SK-N-SH (cell line): Measurements from ENCODE around the gene ZBTB12. TPM values are rescaled to one million over a fixed set of nuclear protein-coding genes. Genes with fewer than 3 reads are reported as not detected.

Experiments used
- CTCF ChIA-PET: fragments of 300-600, 350-600 bp; formaldehyde crosslinking; extraction: SDS; loops from one replicate; lab custom pipeline; 2021; lab: Yijun Ruan, JAX
- POLR2A ChIA-PET: fragments of 350-600 bp; sonication (Branson Sonifier 250); formaldehyde crosslinking; extraction: SDS; loops from one replicate; lab custom pipeline; 2020; ENCODE audit warnings: antibody characterized with exemption, inconsistent platforms; lab: Yijun Ruan, JAX
- DNase-seq: peaks from one replicate; pipeline ENCODE4 v3.0.0; 2012
- H2AFZ ChIP-seq: fragments of 200-600 bp; sonication (generic); 2 replicates; pipeline ENCODE4 v1.8.1; 2016; ENCODE audit warnings: antibody characterized with exemption, mild to moderate bottlenecking, low read depth
- H3F3A ChIP-seq: fragments of 200-600 bp; sonication (generic); replicated peaks from 2 replicates; pipeline ENCODE3; 2016; ENCODE audit warnings: antibody characterized with exemption, mild to moderate bottlenecking; ENCODE audit not compliant: insufficient read depth
- H3K27ac ChIP-seq, 2 experiments: fragments of 200-500 bp in 1 of 2; fragments of 200-600 bp in 1 of 2; sonication (Bioruptor generic) in 1 of 2; sonication (generic), shearing (Covaris generic) in 1 of 2; 2 replicates each; pipeline versions ENCODE4 v1.5.1 to v1.6.1; 2014 to 2016; ENCODE audit warnings: low read depth in 2 of 2, inconsistent platforms in 1 of 2, low read length in 1 of 2, mild to moderate bottlenecking in 1 of 2, mixed read lengths in 1 of 2
- H3K27me3 ChIP-seq: fragments of 200-600 bp; sonication (generic), shearing (Covaris generic); 2 replicates; pipeline ENCODE4 v1.6.1; 2016; ENCODE audit warnings: mixed run types; ENCODE audit not compliant: insufficient read depth
- H3K36me3 ChIP-seq, 2 experiments: fragments of 200-500 bp in 1 of 2; fragments of 200-600 bp in 1 of 2; sonication (Bioruptor generic) in 1 of 2; sonication (generic) in 1 of 2; replicated peaks in 1 of 2; 2 replicates each; pipeline versions ENCODE3 to v1.5.1; 2014 to 2016; ENCODE audit warnings: low read length in 1 of 2, mild to moderate bottlenecking in 1 of 2; ENCODE audit not compliant: insufficient read depth in 2 of 2, control insufficient read depth in 1 of 2
- H3K4me1 ChIP-seq, 2 experiments: fragments of 200-500 bp in 1 of 2; fragments of 200-600 bp in 1 of 2; sonication (Bioruptor generic) in 1 of 2; sonication (generic), shearing (Covaris generic) in 1 of 2; 2 replicates each; pipeline versions ENCODE4 v1.5.1 to v1.6.1; 2014 to 2016; ENCODE audit warnings: low read depth in 1 of 2, low read length in 1 of 2, mixed run types in 1 of 2; ENCODE audit not compliant: insufficient read depth in 2 of 2, control insufficient read depth in 1 of 2
- H3K4me2 ChIP-seq: fragments of 200-600 bp; sonication (generic), shearing (Covaris generic); 2 replicates; pipeline ENCODE4 v1.6.1; 2017; ENCODE audit warnings: mixed run types
- H3K4me3 ChIP-seq, 2 experiments: fragments of 200-500 bp in 1 of 2; fragments of 200-600 bp in 1 of 2; sonication (Bioruptor generic) in 1 of 2; sonication (generic), shearing (Covaris generic) in 1 of 2; 2 replicates each; pipeline versions ENCODE4 v1.5.1 to v1.8.1; 2014 to 2016; ENCODE audit warnings: low read depth in 2 of 2, inconsistent platforms in 1 of 2, low read length in 1 of 2, mild to moderate bottlenecking in 1 of 2, mixed read lengths in 1 of 2, moderate library complexity in 1 of 2
- H3K79me2 ChIP-seq: fragments of 200-600 bp; sonication (generic); 2 replicates; pipeline ENCODE4 v1.8.1; 2017; ENCODE audit warnings: mild to moderate bottlenecking; ENCODE audit not compliant: insufficient read depth
- H3K9ac ChIP-seq: fragments of 200-600 bp; sonication (generic); 2 replicates; pipeline ENCODE4 v1.6.1; 2017; ENCODE audit warnings: mixed run types
- H3K9me2 ChIP-seq: fragments of 200-600 bp; sonication (generic); 2 replicates; pipeline ENCODE4 v1.6.1; 2017; ENCODE audit warnings: mixed run types
- H3K9me3 ChIP-seq: fragments of 200-600 bp; sonication (generic); 2 replicates; pipeline ENCODE4 v1.6.1; 2017; ENCODE audit warnings: mixed run types, mild to moderate bottlenecking, moderate library complexity
- H4K20me1 ChIP-seq: fragments of 200-600 bp; sonication (generic); 2 replicates; pipeline ENCODE4 v1.6.1; 2017; ENCODE audit warnings: mild to moderate bottlenecking, mixed run types; ENCODE audit not compliant: insufficient read depth
- CTCF ChIP-seq: fragments of 200-600 bp; sonication (generic); IDR thresholded peaks from 2 replicates; pipeline ENCODE4 v1.6.1; 2017; ENCODE audit warnings: antibody characterized with exemption, mild to moderate bottlenecking, moderate library complexity
- ELF1 ChIP-seq: IDR thresholded peaks from 2 replicates; pipeline ENCODE4 v1.4.0; 2012
- EP300 ChIP-seq, 2 experiments: IDR thresholded peaks; 2 replicates each; pipeline versions ENCODE4 v1.4.0 to v1.6.1; 2012; ENCODE audit warnings: borderline replicate concordance in 1 of 2, low read depth in 1 of 2, low read length in 1 of 2
- FOXJ3 ChIP-seq: sonication (generic); formaldehyde crosslinking; IDR thresholded peaks from 2 replicates; pipeline ENCODE4 v1.5.1; 2020; ENCODE audit warnings: mild to moderate bottlenecking, missing genetic modification reagents
- GATA2 ChIP-seq: sonication (generic); formaldehyde crosslinking; IDR thresholded peaks from 2 replicates; pipeline ENCODE4 v1.5.0; 2020; ENCODE audit warnings: mild to moderate bottlenecking, missing genetic modification reagents
- JUND ChIP-seq: IDR thresholded peaks from 2 replicates; pipeline ENCODE4 v1.4.0; 2012
- MEF2A ChIP-seq: IDR thresholded peaks from 2 replicates; pipeline ENCODE4 v1.4.0; 2012; ENCODE audit warnings: low read depth, borderline replicate concordance
- RAD21 ChIP-seq: IDR thresholded peaks from 2 replicates; pipeline ENCODE4 v1.6.1; 2012; ENCODE audit warnings: mild to moderate bottlenecking, low read length
- RCOR1 ChIP-seq: fragments of 150-350 bp; IDR thresholded peaks from 2 replicates; pipeline ENCODE4 v1.6.1; 2017; ENCODE audit warnings: antibody characterized with exemption, low read length
- RFX5 ChIP-seq: IDR thresholded peaks from 2 replicates; pipeline ENCODE4 v1.6.1; 2012; ENCODE audit warnings: mild to moderate bottlenecking, improper control_type of control experiment, low read length
- RXRA ChIP-seq: IDR thresholded peaks from 2 replicates; pipeline ENCODE4 v1.4.0; 2012; ENCODE audit warnings: low read depth, mild to moderate bottlenecking, borderline replicate concordance
- SMC3 ChIP-seq: IDR thresholded peaks from 2 replicates; pipeline ENCODE4 v1.6.1; 2012; ENCODE audit warnings: low read depth, low read length, improper control_type of control experiment
- TAF1 ChIP-seq: IDR thresholded peaks from 2 replicates; pipeline ENCODE4 v1.6.1; 2012; ENCODE audit warnings: low read depth, mild to moderate bottlenecking, low read length, moderate library complexity, borderline replicate concordance
- TCF12 ChIP-seq: IDR thresholded peaks from 2 replicates; pipeline ENCODE4 v1.4.0; 2012
- TEAD4 ChIP-seq: IDR thresholded peaks from 2 replicates; pipeline ENCODE4 v1.4.0; 2012; ENCODE audit warnings: mild to moderate bottlenecking, borderline replicate concordance; ENCODE audit not compliant: insufficient read depth
- WGBS: methylation state at CpG from one replicate; pipeline ENCODE4 v1.1.6; 2017; ENCODE audit warnings: low lambda C conversion rate; 5-methylcytosine and 5-hydroxymethylcytosine counted together
- polyA plus RNA-seq, 3 experiments: library from polyadenylated mRNA; depleted of rRNA; stranded (reverse); fragments of >200 nt; gene quantifications; 2 replicates each; pipeline ENCODE4 v1.2.3, GENCODE V29; 2012

Gene ZBTB12
- polyA plus RNA-seq, 1 of the 3 experiments (the other 2 are of a cell fraction): 8.3 TPM

DNA sequence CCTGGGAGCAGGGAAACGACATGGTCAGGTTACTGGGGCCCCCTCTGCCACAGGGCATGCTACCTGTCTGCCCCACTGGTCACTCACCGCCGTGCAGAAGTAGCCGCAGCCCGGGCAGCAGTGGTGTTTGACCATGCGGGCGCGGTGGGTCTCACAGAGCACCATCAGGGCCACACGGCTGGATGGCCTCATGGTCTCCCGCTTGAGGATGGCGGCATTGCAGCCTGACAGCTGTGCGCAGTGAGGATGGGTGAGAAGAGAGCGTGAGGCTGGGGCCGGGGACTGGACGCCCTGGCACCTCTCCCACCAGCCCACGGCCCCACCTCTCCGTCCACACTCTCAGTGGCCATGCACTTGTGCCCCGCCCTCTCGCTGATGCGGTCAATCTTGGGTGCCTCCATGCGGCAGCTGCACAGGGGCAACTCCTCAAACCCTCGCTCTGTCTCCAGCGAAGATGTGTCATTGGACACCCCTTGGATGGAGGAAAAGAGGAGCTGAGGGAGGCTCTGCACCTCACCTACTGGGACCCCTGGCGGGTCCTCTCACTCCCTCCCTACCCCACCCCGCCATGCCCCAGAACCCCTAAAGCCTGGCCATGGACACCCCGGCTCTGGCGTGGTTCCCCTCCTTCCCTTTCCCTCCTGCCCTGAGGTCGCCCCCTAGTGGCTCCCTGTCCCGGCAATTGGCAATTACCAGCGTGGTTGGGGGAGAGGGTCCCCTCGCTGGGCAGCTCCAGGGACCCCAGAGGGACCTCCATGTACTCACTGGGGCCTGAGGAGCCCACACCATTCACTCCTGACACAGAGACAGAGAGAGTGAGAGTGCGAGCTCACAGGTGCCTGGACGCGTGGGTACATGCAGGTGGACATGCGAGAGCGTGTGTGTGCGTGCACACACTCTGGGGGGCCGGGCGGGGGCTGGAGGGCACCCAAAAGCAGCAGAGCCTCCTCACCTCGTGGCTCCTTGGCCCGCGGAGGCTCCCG is 13.3 kb downstream of the ZBTB12 start:
- TF ChIP-seq RAD21 (peak; percentile 30; the same call in 1 of the 2 replicates), RFX5 (no peak), MEF2A (no peak), JUND (no peak), CTCF (peak; percentile 85), TAF1 (no peak), TCF12 (no peak)
- Histone ChIP-seq H3K4me1 (no peaks in the 10 kb centered on the region), H3K9me3 (no peaks in the 10 kb centered on the region), H3K4me2 (no peak overlapping the region), H3K9ac (no peak overlapping the region), H3K36me3 (peaks cover 38 to 69% of the 10 kb centered on the region in 2 experiments), H4K20me1 (no peaks in the 10 kb centered on the region), H3K4me3 (no peak overlapping the region), H2AFZ (no peak overlapping the region), H3K27ac (no peak overlapping the region), H3F3A (peaks cover 3% of the 10 kb centered on the region), H3K9me2 (no peaks in the 10 kb centered on the region), H3K79me2 (no peaks in the 10 kb centered on the region), H3K27me3 (no peaks in the 10 kb centered on the region)
- ChIA-PET POLR2A (interaction anchor here (1.6 kb wide), 1 partner anchor 10 kb away, joined by 4 read pairs; no protein-coding TSS in a partner anchor), CTCF (interaction anchor here (0.6 to 3.6 kb wide), 15 partner anchors 8 to 208 kb away, joined by 3 to 16 read pairs (median 3); partner anchors contain the start of gene DDAH2)
- peak; percentile 83 for DNase-seq
- 77% methylated on average over 26 of the region's 43 CpGs for WGBS

DNA sequence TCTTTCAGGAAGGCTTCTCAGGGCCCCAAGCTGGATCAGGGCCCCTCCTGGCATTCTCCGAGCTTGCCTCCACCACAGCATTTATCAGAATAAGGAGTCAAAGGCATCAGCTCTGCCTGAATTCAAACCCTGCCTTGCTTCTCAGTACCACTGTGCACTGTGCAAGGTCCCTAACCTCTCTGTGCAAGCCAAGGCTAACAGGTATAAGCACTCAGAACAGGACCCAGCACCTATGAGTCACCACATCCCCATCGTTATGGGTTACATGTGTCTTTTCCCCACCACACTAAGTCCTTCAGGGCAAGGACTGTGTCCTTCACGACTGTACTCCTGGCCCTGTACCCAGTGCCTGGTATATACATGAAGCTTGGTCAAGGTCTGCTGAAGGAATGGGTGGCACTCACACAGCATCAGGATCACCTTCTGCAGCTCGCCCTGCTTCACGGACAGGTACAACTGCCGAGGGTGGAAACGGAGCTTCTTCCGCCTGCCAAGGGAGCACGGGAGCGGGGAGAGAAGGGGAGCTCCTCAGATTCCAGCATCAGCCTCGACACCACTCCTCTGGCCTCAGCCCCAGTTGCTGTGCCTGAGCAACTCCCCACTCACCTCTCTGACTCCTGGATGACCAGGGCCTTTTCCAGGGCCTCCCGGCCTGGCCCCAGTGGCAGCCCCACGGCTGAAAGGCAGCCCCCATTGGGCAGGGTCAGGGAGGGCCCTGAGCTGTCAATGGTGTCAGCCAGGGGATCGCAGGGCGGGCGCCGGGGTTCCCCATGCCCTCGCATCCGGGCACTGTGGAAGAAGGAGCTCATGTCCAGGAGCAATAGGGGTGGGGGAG is 14.5 kb downstream of the ZBTB12 start:
- H3K27me3 ChIP-seq: no peaks in the 10 kb centered on the region
- ChIA-PET CTCF (interaction anchor here (0.8 to 3.6 kb wide), 6 partner anchors 9 to 208 kb away, joined by 3 to 16 read pairs (median 3); no protein-coding TSS in a partner anchor), POLR2A (interaction anchor here (1.1 kb wide), 1 partner anchor 25 kb away, joined by 3 read pairs; the partner anchor contains the start of gene NEU1)
- peaks cover 3% of the 10 kb centered on the region for H3F3A ChIP-seq
- H3K79me2 ChIP-seq: no peaks in the 10 kb centered on the region
- no peaks in the 10 kb centered on the region for H3K4me1 ChIP-seq
- no peaks in the 10 kb centered on the region for H3K9me3 ChIP-seq
- WGBS: 96% methylated on average over 17 of the region's 19 CpGs
- H2AFZ ChIP-seq: no peak overlapping the region
- DNase-seq: peak; percentile 30
- TF ChIP-seq EP300 (IDR thresholded peaks at IDR 0.05; ENCODE audit: borderline replicate concordance in 1 of 2, low read depth in 1 of 2, low read length in 1 of 2) (no peak), MEF2A (no peak), TCF12 (no peak), SMC3 (no peak), GATA2 (CRISPR knock-in tag) (no peak), CTCF (no peak), RAD21 (no peak), RXRA (no peak), ELF1 (no peak), FOXJ3 (CRISPR knock-in tag) (no peak), TEAD4 (no peak), RCOR1 (no peak)
- no peak overlapping the region for H3K4me3 ChIP-seq
- H3K9ac ChIP-seq: no peak overlapping the region
- no peak overlapping the region for H3K27ac ChIP-seq
- H4K20me1 ChIP-seq: no peaks in the 10 kb centered on the region
- no peaks in the 10 kb centered on the region for H3K9me2 ChIP-seq
- H3K4me2 ChIP-seq: no peak overlapping the region
- peaks cover 30 to 68% of the 10 kb centered on the region in 2 experiments for H3K36me3 ChIP-seq
